Measurements from ENCODE around the gene MTF2.

The MTF2 gene

GRCh38 chr1:93033029-93033428 is 46.1 kb upstream of the MTF2 start:
- DNase-seq (ENCODE audit: low spot score): no peak
- no CpG with 5 or more reads among the region's 5 CpGs for WGBS, 2 donors (ENCODE audit: extremely low coverage in 2 of 2, insufficient read length in 2 of 2, insufficient replicate concordance in 1 of 2)

GRCh38 chr1:93033785-93034184 is 45.3 kb upstream of the MTF2 start:
- no peaks in the 10 kb centered on the region for H3K9me3 ChIP-seq (replicated peaks in 1 of 2; ENCODE audit: control insufficient read depth in 2 of 2, insufficient read depth in 1 of 2, low read depth in 1 of 2, low read length in 2 of 2)
- peaks cover 0 to 4% (median 0%) of the 10 kb centered on the region in 3 experiments for H3K27me3 ChIP-seq (ENCODE audit: control insufficient read depth in 3 of 3, insufficient read depth in 3 of 3, low read depth in 1 of 3, low read length in 3 of 3)
- H3K4me1 ChIP-seq (ENCODE audit: control insufficient read depth in 2 of 2, insufficient read depth in 1 of 2, low read depth in 1 of 2, low read length in 2 of 2): no peaks in the 10 kb centered on the region
- no peak overlapping the region for H3K27ac ChIP-seq (replicated peaks; ENCODE audit: low read length)
- H4K8ac ChIP-seq (ENCODE audit: low read depth, low read length): no peak overlapping the region
- H3K14ac ChIP-seq (ENCODE audit: low read length): no peak overlapping the region
- DNase-seq (ENCODE audit: low spot score): no peak
- H2BK120ac ChIP-seq (ENCODE audit: low read depth, low read length): no peak overlapping the region
- no peaks in the 10 kb centered on the region for H3K36me3 ChIP-seq (replicated peaks in 1 of 2; ENCODE audit: control insufficient read depth in 2 of 2, insufficient read depth in 2 of 2, low read length in 2 of 2)
- H3K4me3 ChIP-seq (ENCODE audit: low read length in 2 of 2): no peak overlapping the region
- H2BK12ac ChIP-seq (ENCODE audit: low read length): no peak overlapping the region
- no peak overlapping the region for H2BK5ac ChIP-seq (ENCODE audit: low read length)
- H3K18ac ChIP-seq (ENCODE audit: low read length): no peak overlapping the region
- no peak overlapping the region for H3K4me2 ChIP-seq (ENCODE audit: insufficient read depth, low read length, poor library complexity, severe bottlenecking)
- H3K9ac ChIP-seq (ENCODE audit: low read depth, low read length, poor library complexity): no peak overlapping the region
- H4K91ac ChIP-seq (ENCODE audit: low read depth, low read length, poor library complexity): no peak overlapping the region
- H2AFZ ChIP-seq (ENCODE audit: low read length): no peak overlapping the region
- H2BK15ac ChIP-seq (ENCODE audit: low read length): no peak overlapping the region
- H3K79me1 ChIP-seq (ENCODE audit: low read depth, low read length): no peaks in the 10 kb centered on the region
- H3K4ac ChIP-seq (ENCODE audit: low read length): no peak overlapping the region
- no peak overlapping the region for H3K23ac ChIP-seq (ENCODE audit: low read depth, low read length, poor library complexity)
- no peak overlapping the region for H2AK5ac ChIP-seq (ENCODE audit: low read depth, low read length)
- no CpG with 5 or more reads among the region's 3 CpGs for WGBS, 2 donors (ENCODE audit: extremely low coverage in 2 of 2, insufficient read length in 2 of 2, insufficient replicate concordance in 1 of 2)

More at GRCh38 chr1:93033029-93033428, 46.1 kb upstream of the MTF2 start:
- H3K9ac ChIP-seq (ENCODE audit: low read depth, low read length, poor library complexity): no peak overlapping the region
- H2AFZ ChIP-seq (ENCODE audit: low read length): no peak overlapping the region
- H3K23ac ChIP-seq (ENCODE audit: low read depth, low read length, poor library complexity): no peak overlapping the region
- H3K9me3 ChIP-seq (replicated peaks in 1 of 2; ENCODE audit: control insufficient read depth in 2 of 2, insufficient read depth in 1 of 2, low read depth in 1 of 2, low read length in 2 of 2): no peaks in the 10 kb centered on the region
- no peak overlapping the region for H2BK12ac ChIP-seq (ENCODE audit: low read length)
- H3K4me3 ChIP-seq (ENCODE audit: low read length in 2 of 2): no peak overlapping the region
- H3K79me1 ChIP-seq (ENCODE audit: low read depth, low read length): no peaks in the 10 kb centered on the region
- no peak overlapping the region for H3K18ac ChIP-seq (ENCODE audit: low read length)
- H3K4me1 ChIP-seq (ENCODE audit: control insufficient read depth in 2 of 2, insufficient read depth in 1 of 2, low read depth in 1 of 2, low read length in 2 of 2): no peaks in the 10 kb centered on the region
- no peaks in the 10 kb centered on the region for H3K36me3 ChIP-seq (replicated peaks in 1 of 2; ENCODE audit: control insufficient read depth in 2 of 2, insufficient read depth in 2 of 2, low read length in 2 of 2)
- H2BK120ac ChIP-seq (ENCODE audit: low read depth, low read length): no peak overlapping the region
- H3K27ac ChIP-seq (replicated peaks; ENCODE audit: low read length): no peak overlapping the region
- no peak overlapping the region for H2AK5ac ChIP-seq (ENCODE audit: low read depth, low read length)
- H3K4me2 ChIP-seq (ENCODE audit: insufficient read depth, low read length, poor library complexity, severe bottlenecking): no peak overlapping the region
- no peak overlapping the region for H4K8ac ChIP-seq (ENCODE audit: low read depth, low read length)
- H3K4ac ChIP-seq (ENCODE audit: low read length): no peak overlapping the region
- no peak overlapping the region for H3K14ac ChIP-seq (ENCODE audit: low read length)
- H4K91ac ChIP-seq (ENCODE audit: low read depth, low read length, poor library complexity): no peak overlapping the region
- H3K27me3 ChIP-seq (ENCODE audit: control insufficient read depth in 3 of 3, insufficient read depth in 3 of 3, low read depth in 1 of 3, low read length in 3 of 3): peaks cover 0 to 4% (median 0%) of the 10 kb centered on the region in 3 experiments
- no peak overlapping the region for H2BK5ac ChIP-seq (ENCODE audit: low read length)
- no peak overlapping the region for H2BK15ac ChIP-seq (ENCODE audit: low read length)

- Histone ChIP-seq H4K91ac (ENCODE audit: low read depth, low read length, poor library complexity) (no peak overlapping the region), H3K27me3 (ENCODE audit: control insufficient read depth in 3 of 3, insufficient read depth in 3 of 3, low read depth in 1 of 3, low read length in 3 of 3) (peaks cover 0 to 4% (median 0%) of the 10 kb centered on the region in 3 experiments), H2AK5ac (ENCODE audit: low read depth, low read length) (no peak overlapping the region), H2BK15ac (ENCODE audit: low read length) (no peak overlapping the region), H3K9me3 (replicated peaks in 1 of 2; ENCODE audit: control insufficient read depth in 2 of 2, insufficient read depth in 1 of 2, low read depth in 1 of 2, low read length in 2 of 2) (no peaks in the 10 kb centered on the region), H2BK12ac (ENCODE audit: low read length) (no peak overlapping the region), H2AFZ (ENCODE audit: low read length) (no peak overlapping the region), H3K27ac (replicated peaks; ENCODE audit: low read length) (no peak overlapping the region), H3K79me1 (ENCODE audit: low read depth, low read length) (no peaks in the 10 kb centered on the region), H3K23ac (ENCODE audit: low read depth, low read length, poor library complexity) (no peak overlapping the region), H3K4me2 (ENCODE audit: insufficient read depth, low read length, poor library complexity, severe bottlenecking) (no peak overlapping the region), H3K14ac (ENCODE audit: low read length) (no peak overlapping the region), H2BK120ac (ENCODE audit: low read depth, low read length) (no peak overlapping the region), H3K18ac (ENCODE audit: low read length) (no peak overlapping the region), H4K8ac (ENCODE audit: low read depth, low read length) (no peak overlapping the region), H3K4me1 (ENCODE audit: control insufficient read depth in 2 of 2, insufficient read depth in 1 of 2, low read depth in 1 of 2, low read length in 2 of 2) (no peaks in the 10 kb centered on the region), H3K4ac (ENCODE audit: low read length) (no peak overlapping the region), H2BK5ac (ENCODE audit: low read length) (no peak overlapping the region), H3K4me3 (ENCODE audit: low read length in 2 of 2) (no peak overlapping the region), H3K36me3 (replicated peaks in 1 of 2; ENCODE audit: control insufficient read depth in 2 of 2, insufficient read depth in 2 of 2, low read length in 2 of 2) (no peaks in the 10 kb centered on the region), H3K9ac (ENCODE audit: low read depth, low read length, poor library complexity) (no peak overlapping the region)
- no peak for DNase-seq (ENCODE audit: low spot score)
- WGBS, 2 donors (ENCODE audit: extremely low coverage in 2 of 2, insufficient read length in 2 of 2, insufficient replicate concordance in 1 of 2): no CpG with 5 or more reads among the region's 1 CpG
Observed at GRCh38 chr1:93034397-93034796, 44.7 kb upstream of the MTF2 start.

GRCh38 chr1:93036672-93037071 is 42.4 kb upstream of the MTF2 start:
- H3K4me1 ChIP-seq (ENCODE audit: control insufficient read depth in 2 of 2, insufficient read depth in 1 of 2, low read depth in 1 of 2, low read length in 2 of 2): no peaks in the 10 kb centered on the region
- H4K91ac ChIP-seq (ENCODE audit: low read depth, low read length, poor library complexity): no peak overlapping the region
- no peak overlapping the region for H3K4me2 ChIP-seq (ENCODE audit: insufficient read depth, low read length, poor library complexity, severe bottlenecking)
- no peaks in the 10 kb centered on the region for H3K36me3 ChIP-seq (replicated peaks in 1 of 2; ENCODE audit: control insufficient read depth in 2 of 2, insufficient read depth in 2 of 2, low read length in 2 of 2)
- no peak overlapping the region for H2AFZ ChIP-seq (ENCODE audit: low read length)
- no peak overlapping the region for H3K23ac ChIP-seq (ENCODE audit: low read depth, low read length, poor library complexity)
- no peak overlapping the region for H4K8ac ChIP-seq (ENCODE audit: low read depth, low read length)
- no peak overlapping the region for H2BK5ac ChIP-seq (ENCODE audit: low read length)
- no peak for DNase-seq (ENCODE audit: low spot score)
- H3K27me3 ChIP-seq (ENCODE audit: control insufficient read depth in 3 of 3, insufficient read depth in 3 of 3, low read depth in 1 of 3, low read length in 3 of 3): no peaks in the 10 kb centered on the region
- no peak overlapping the region for H2BK120ac ChIP-seq (ENCODE audit: low read depth, low read length)
- no peak overlapping the region for H2BK15ac ChIP-seq (ENCODE audit: low read length)
- H3K4ac ChIP-seq (ENCODE audit: low read length): no peak overlapping the region
- no peak overlapping the region for H3K27ac ChIP-seq (replicated peaks; ENCODE audit: low read length)
- no peak overlapping the region for H2BK12ac ChIP-seq (ENCODE audit: low read length)
- no peaks in the 10 kb centered on the region for H3K9me3 ChIP-seq (replicated peaks in 1 of 2; ENCODE audit: control insufficient read depth in 2 of 2, insufficient read depth in 1 of 2, low read depth in 1 of 2, low read length in 2 of 2)
- WGBS, 2 donors (ENCODE audit: extremely low coverage in 2 of 2, insufficient read length in 2 of 2, insufficient replicate concordance in 1 of 2): no CpG with 5 or more reads among the region's 4 CpGs
- no peak overlapping the region for H2AK5ac ChIP-seq (ENCODE audit: low read depth, low read length)
- H3K18ac ChIP-seq (ENCODE audit: low read length): no peak overlapping the region
- no peaks in the 10 kb centered on the region for H3K79me1 ChIP-seq (ENCODE audit: low read depth, low read length)
- H3K4me3 ChIP-seq (ENCODE audit: low read length in 2 of 2): no peak overlapping the region
- no peak overlapping the region for H3K9ac ChIP-seq (ENCODE audit: low read depth, low read length, poor library complexity)
- H3K14ac ChIP-seq (ENCODE audit: low read length): no peak overlapping the region
